HepG2 (cell line): ENCODE data around the gene MORN1. TPM values are rescaled to one million over a fixed set of nuclear protein-coding genes. Genes with fewer than 3 reads are reported as not detected.

Experiments used
- ATAC-seq: fragments of 200-7000 bp; cut with Tn5 transposase; 3 replicates; pipeline ENCODE4 v1.9.1; 2020; ENCODE audit warnings: mild to moderate bottlenecking, moderate library complexity
- BruUV-seq: library from RNA; stranded (reverse); fragments of 400-500 nt; replicated peaks from 2 replicates; lab custom pipeline; 2021; lab: Mats Ljungman, UMichigan
- CTCF ChIA-PET: fragments of 300-600 bp; formaldehyde crosslinking; extraction: SDS; loops from one replicate; lab custom pipeline; 2021; ENCODE audit warnings: low total read pairs, inconsistent platforms, low intra/inter-chr PET ratio; lab: Yijun Ruan, JAX
- POLR2A ChIA-PET: fragments of 350-600 bp; sonication (Branson Sonifier 250); formaldehyde crosslinking; loops from one replicate; lab custom pipeline; 2020; ENCODE audit warnings: antibody characterized with exemption, inconsistent platforms; lab: Yijun Ruan, JAX
- DNase-seq: peaks from one replicate; pipeline ENCODE4 v3.0.0-alpha.2; 2015; ENCODE audit warnings: low spot score
- FAIRE-seq: peaks from 3 replicates; lab custom pipeline; 2011; peaks lifted over from hg19 to GRCh38; lab: Jason Lieb, UNC
- H2AFZ ChIP-seq: one replicate; pipeline ENCODE4 v1.6.1; 2011; ENCODE audit warnings: low read length, inconsistent platforms
- H3K27ac ChIP-seq: fragments of 300-600 bp; 3 replicates; pipeline ENCODE4 v1.8.0; 2011; ENCODE audit warnings: mixed run types, mild to moderate bottlenecking, mixed read lengths, low read length, inconsistent platforms; ENCODE audit not compliant: insufficient read depth; ENCODE audit errors: extremely low read length
- H3K27me3 ChIP-seq, 2 experiments: fragments of 200-600 bp in 1 of 2; 2 replicates in 1 of 2; 3 replicates in 1 of 2; pipeline versions ENCODE4 v1.6.0 to v1.8.0; 2011; ENCODE audit warnings: low read length in 2 of 2, mild to moderate bottlenecking in 2 of 2, moderate library complexity in 2 of 2, inconsistent platforms in 1 of 2; ENCODE audit not compliant: insufficient read depth in 2 of 2, control insufficient read depth in 1 of 2
- H3K36me3 ChIP-seq, 2 experiments: fragments of 200-600 bp in 1 of 2; replicated peaks in 1 of 2; 2 replicates in 1 of 2; 3 replicates in 1 of 2; pipeline versions ENCODE4 v1.5.1 to v1.8.0; 2011; ENCODE audit warnings: low read length in 2 of 2, inconsistent platforms in 1 of 2; ENCODE audit not compliant: insufficient read depth in 2 of 2, control insufficient read depth in 1 of 2
- H3K4me1 ChIP-seq: 2 replicates; pipeline ENCODE4 v1.5.1; 2012; ENCODE audit warnings: low read length, inconsistent platforms; ENCODE audit not compliant: insufficient read depth
- H3K4me2 ChIP-seq: 2 replicates; pipeline ENCODE4 v1.6.0; 2011; ENCODE audit warnings: low read depth, low read length, inconsistent platforms
- H3K4me3 ChIP-seq, 3 experiments: fragments of 200-600 bp in 1 of 3; sonication (generic), shearing (Covaris generic) in 1 of 3; replicated peaks in 1 of 3; 2 replicates each; pipeline ENCODE4 v1.5.1; 2011 to 2016; ENCODE audit warnings: low read length in 3 of 3, inconsistent platforms in 2 of 3, low read depth in 2 of 3, mild to moderate bottlenecking in 2 of 3, control low read depth in 1 of 3, mixed read lengths in 1 of 3; ENCODE audit not compliant: insufficient read depth in 1 of 3
- H3K79me2 ChIP-seq: one replicate; pipeline ENCODE4 v1.6.1; 2011; ENCODE audit warnings: low read length, inconsistent platforms; ENCODE audit not compliant: insufficient read depth
- H3K9ac ChIP-seq: 2 replicates; pipeline ENCODE4 v1.6.0; 2011; ENCODE audit warnings: mild to moderate bottlenecking, low read depth, low read length, inconsistent platforms; ENCODE audit not compliant: insufficient read depth
- H3K9me3 ChIP-seq: 2 replicates; pipeline ENCODE4 v1.5.1; 2012; ENCODE audit warnings: mild to moderate bottlenecking, low read length
- H4K20me1 ChIP-seq: 2 replicates; pipeline ENCODE4 v1.6.0; 2011; ENCODE audit warnings: inconsistent platforms, mild to moderate bottlenecking, low read length, moderate library complexity; ENCODE audit not compliant: insufficient read depth
- AGO2 ChIP-seq: fragments of 200-400 bp; formaldehyde crosslinking; optimal IDR thresholded peaks from 2 replicates; pipeline ENCODE3; 2017; ENCODE audit warnings: mild to moderate bottlenecking, low read depth, low read length, moderate library complexity
- ELF1 ChIP-seq: sonication (generic); formaldehyde crosslinking; IDR thresholded peaks from 2 replicates; pipeline ENCODE4 v1.4.0; 2020; ENCODE audit warnings: missing genetic modification reagents
- ELK4 ChIP-seq: sonication (generic); formaldehyde crosslinking; IDR thresholded peaks from 2 replicates; pipeline ENCODE4 v1.9.0; 2021; ENCODE audit warnings: missing genetic modification reagents, borderline replicate concordance
- GTF3A ChIP-seq: sonication (generic); formaldehyde crosslinking; conservative IDR thresholded peaks from 2 replicates; pipeline ENCODE4 v1.4.0; 2020; ENCODE audit warnings: mild to moderate bottlenecking, missing genetic modification reagents
- HES4 ChIP-seq: sonication (generic); formaldehyde crosslinking; IDR thresholded peaks from 2 replicates; pipeline ENCODE4 v1.9.0; 2021; ENCODE audit warnings: mild to moderate bottlenecking, missing genetic modification reagents, borderline replicate concordance
- HIVEP1 ChIP-seq: sonication (generic); formaldehyde crosslinking; IDR thresholded peaks from 2 replicates; pipeline ENCODE4 v1.4.0; 2020; ENCODE audit warnings: mild to moderate bottlenecking, missing genetic modification reagents
- KDM2A ChIP-seq: sonication (generic); formaldehyde crosslinking; IDR thresholded peaks from 2 replicates; pipeline ENCODE4 v1.4.0; 2020; ENCODE audit warnings: low read depth, missing genetic modification reagents, borderline replicate concordance
- MLX ChIP-seq: IDR thresholded peaks from 2 replicates; pipeline ENCODE4 v1.6.1; 2016
- PBX2 ChIP-seq: IDR thresholded peaks from 2 replicates; pipeline ENCODE4 v1.6.1; 2016; ENCODE audit warnings: control low read depth
- TP53 ChIP-seq: sonication (generic); formaldehyde crosslinking; conservative IDR thresholded peaks from 2 replicates; pipeline ENCODE4 v1.4.0; 2020; ENCODE audit warnings: missing genetic modification reagents
- ZNF260 ChIP-seq: sonication (generic); formaldehyde crosslinking; IDR thresholded peaks from 2 replicates; pipeline ENCODE4 v1.4.0; 2020; ENCODE audit warnings: missing genetic modification reagents, low read depth, mild to moderate bottlenecking, borderline replicate concordance
- ZNF609 ChIP-seq: sonication (generic); formaldehyde crosslinking; IDR thresholded peaks from 2 replicates; pipeline ENCODE4 v1.4.0; 2020; ENCODE audit warnings: mild to moderate bottlenecking, missing genetic modification reagents, borderline replicate concordance
- ZNF644 ChIP-seq: IDR thresholded peaks from 2 replicates; pipeline ENCODE4 v1.6.1; 2016; ENCODE audit warnings: low read depth
- ZNF768 ChIP-seq: sonication (generic); formaldehyde crosslinking; IDR thresholded peaks from 2 replicates; pipeline ENCODE4 v1.4.0; 2020; ENCODE audit warnings: missing genetic modification reagents
- ZNF772 ChIP-seq: sonication (generic); formaldehyde crosslinking; IDR thresholded peaks from 2 replicates; pipeline ENCODE4 v1.5.0; 2020; ENCODE audit warnings: mild to moderate bottlenecking, missing genetic modification reagents
- WGBS: methylation state at CpG from one replicate; pipeline ENCODE4 v1.1.6; 2017; ENCODE audit warnings: low lambda C conversion rate; 5-methylcytosine and 5-hydroxymethylcytosine counted together
- in situ Hi-C: cut with HindIII; loops from 2 replicates; pipeline ENCODE4 v1.10.0; 2017; ENCODE audit warnings: low pct_unique_long_range_greater_than_20kb; ENCODE audit not compliant: extremely low pct_ligation_motif_present
- intact Hi-C: fragments of 100-400 bp; cut with micrococcal nuclease; formaldehyde crosslinking; loops from one replicate; pipeline ENCODE4 v1.10.0; 2022; ENCODE audit not compliant: unreplicated experiment
- polyA plus RNA-seq, 8 experiments: library from polyadenylated mRNA; depleted of rRNA in 3 of 8; stranded (reverse) in 7 of 8; unstranded in 1 of 8; fragments of >200 nt; fragmentation: Illumina TruSeq in 4 of 8; extraction: Trizol in 4 of 8; gene quantifications; 2 replicates each; pipeline versions ENCODE4 v1.2.1 to v1.2.3, GENCODE V29; 2011 to 2016; ENCODE audit warnings: low read depth in 4 of 8, missing spikeins in 1 of 8, mixed read lengths in 1 of 8; ENCODE audit not compliant: insufficient read depth in 1 of 8
- total RNA-seq, 5 experiments: library from RNA; depleted of rRNA; stranded (reverse); fragments of >200 nt; fragmentation: Illumina TruSeq; extraction: Trizol; gene quantifications; 2 replicates each; pipeline ENCODE4 v1.2.3, GENCODE V29; 2016; ENCODE audit warnings: low read depth in 1 of 5

The MORN1 gene
- total and polyA plus RNA-seq, 2 of the 13 experiments (the other 11 are each of a cell fraction or from before 2014, with no cell fraction given) = 3.1 to 6.5 TPM

GRCh38 chr1:2310332-2311183, 80.8 kb downstream of the MORN1 start:
- intact Hi-C loops = loop anchor here (5.0 kb wide), 1 partner anchor 72 kb away; no protein-coding TSS in a partner anchor
- ATAC-seq (no peak), DNase-seq (no peak), FAIRE-seq (no peak)
- in situ Hi-C loops = loop anchor here (5.0 kb wide), 1 partner anchor 118 kb away; the partner anchor contains the start of gene FAAP20
- no peaks in the 10 kb centered on the region for H4K20me1 ChIP-seq
- H3K36me3 ChIP-seq = peaks cover 2 to 28% of the 10 kb centered on the region in 2 experiments; a peak in 4 of 5 replicates
- H3K27ac ChIP-seq = no peak overlapping the region
- ChIA-PET POLR2A (interaction anchor here (1.1 to 2.4 kb wide), 4 partner anchors 60 to 83 kb away, joined by 3 to 8 read pairs (median 4); partner anchors contain the start of gene SKI), CTCF (no interaction called here)
- H3K27me3 ChIP-seq = no peaks in the 10 kb centered on the region
- no peaks in the 10 kb centered on the region for H3K9me3 ChIP-seq
- no peak overlapping the region for H3K4me2 ChIP-seq
- no TSS peak for BruUV-seq
- H3K9ac ChIP-seq = no peak overlapping the region
- 63% methylated on average over 6 of the region's 28 CpGs for WGBS
- H2AFZ ChIP-seq = no peak overlapping the region
- H3K4me3 ChIP-seq = peak overlapping the region in 1 of 3 experiments; percentile 75; a peak in 1 of 6 replicates
- H3K79me2 ChIP-seq = no peaks in the 10 kb centered on the region
- peaks cover 58% of the 10 kb centered on the region for H3K4me1 ChIP-seq
- TF ChIP-seq HES4 (CRISPR knock-in tag) = 0 out of 2 replicates have a peak, but pooled peaks have one; percentile 34
- 0 out of 2 replicates have a peak, but pooled peaks have one; percentile 34 for TF ChIP-seq HIVEP1 (CRISPR knock-in tag)
- TF ChIP-seq ZNF644 (CRISPR knock-in tag) = no peak
- 0 out of 2 replicates have a peak, but pooled peaks have one; percentile 15 for TF ChIP-seq ZNF609
- peak; percentile 74 for TF ChIP-seq AGO2
- TF ChIP-seq ZNF772 (CRISPR knock-in tag) = 0 out of 2 replicates have a peak, but pooled peaks have one; percentile 31
- TF ChIP-seq ZNF260 (CRISPR knock-in tag) = no peak
- TF ChIP-seq PBX2 (CRISPR knock-in tag) = no peak
- no peak for TF ChIP-seq GTF3A (CRISPR knock-in tag)
- no peak for TF ChIP-seq ELF1 (CRISPR knock-in tag)
- no peak for TF ChIP-seq TP53 (CRISPR knock-in tag)
- 0 out of 2 replicates have a peak, but pooled peaks have one; percentile 3 for TF ChIP-seq ZNF768 (CRISPR knock-in tag)
- TF ChIP-seq MLX = no peak
- TF ChIP-seq KDM2A (CRISPR knock-in tag) = 0 out of 2 replicates have a peak, but pooled peaks have one; percentile 7
- no peak for TF ChIP-seq ELK4 (CRISPR knock-in tag)
